ENCODE measurements around the gene RHBG.

RHBG gene

GRCh38 chr1:156384658-156385057 lies 15.6 kb downstream of the RHBG start:
- in situ Hi-C loops (cut with MboI; ENCODE audit: low sequenced_read_pairs) = loop anchor here (5.0 kb wide), 1 partner anchor 58 kb away; no protein-coding TSS in a partner anchor

- in situ Hi-C loops (cut with MboI; ENCODE audit: low sequenced_read_pairs) = no loop called here
Observed at GRCh38 chr1:156385534-156386031, 16.6 kb downstream of the RHBG start.

GRCh38 chr1:156386134-156386901 lies 17.3 kb downstream of the RHBG start:
- in situ Hi-C loops (cut with MboI; ENCODE audit: low sequenced_read_pairs) = no loop called here

- in situ Hi-C loops (cut with MboI; ENCODE audit: low sequenced_read_pairs) = no loop called here
Observed at GRCh38 chr1:156386949-156387869, 18.2 kb downstream of the RHBG start.

GRCh38 chr1:156387870-156388173 lies 18.8 kb downstream of the RHBG start:
- in situ Hi-C loops (cut with MboI; ENCODE audit: low sequenced_read_pairs) = no loop called here

- in situ Hi-C loops (cut with MboI; ENCODE audit: low sequenced_read_pairs) = no loop called here
Observed at GRCh38 chr1:156388174-156389137, 19.4 kb downstream of the RHBG start.

- in situ Hi-C loops (cut with MboI; ENCODE audit: low sequenced_read_pairs) = no loop called here
Observed at GRCh38 chr1:156389311-156389710, 20.3 kb downstream of the RHBG start.

- in situ Hi-C loops (cut with MboI; ENCODE audit: low sequenced_read_pairs) = no loop called here
Observed at GRCh38 chr1:156390469-156391365, 21.7 kb downstream of the RHBG start.

- in situ Hi-C loops (cut with MboI; ENCODE audit: low sequenced_read_pairs) = no loop called here
Observed at GRCh38 chr1:156391366-156391677, 22.3 kb downstream of the RHBG start.

GRCh38 chr1:156391701-156392100 lies 22.7 kb downstream of the RHBG start:
- in situ Hi-C loops (cut with MboI; ENCODE audit: low sequenced_read_pairs) = no loop called here

GRCh38 chr1:156392452-156392853 lies 23.4 kb downstream of the RHBG start:
- in situ Hi-C loops (cut with MboI; ENCODE audit: low sequenced_read_pairs) = no loop called here

GRCh38 chr1:156393095-156393494 lies 24.1 kb downstream of the RHBG start:
- in situ Hi-C loops (cut with MboI; ENCODE audit: low sequenced_read_pairs) = no loop called here

GRCh38 chr1:156394082-156394481 lies 25.1 kb downstream of the RHBG start:
- in situ Hi-C loops (cut with MboI; ENCODE audit: low sequenced_read_pairs) = no loop called here

- in situ Hi-C loops (cut with MboI; ENCODE audit: low sequenced_read_pairs) = no loop called here
Observed at GRCh38 chr1:156394835-156395461, 25.9 kb downstream of the RHBG start.

GRCh38 chr1:156399355-156400125 lies 30.5 kb downstream of the RHBG start:
- in situ Hi-C loops (cut with MboI; ENCODE audit: low sequenced_read_pairs) = no loop called here

GRCh38 chr1:156400191-156400935 lies 31.4 kb downstream of the RHBG start:
- in situ Hi-C loops (cut with MboI; ENCODE audit: low sequenced_read_pairs) = no loop called here

- in situ Hi-C loops (cut with MboI; ENCODE audit: low sequenced_read_pairs) = no loop called here
Observed at GRCh38 chr1:156401041-156401574, 32.1 kb downstream of the RHBG start.

- in situ Hi-C loops (cut with MboI; ENCODE audit: low sequenced_read_pairs) = no loop called here
Observed at GRCh38 chr1:156401681-156402081, 32.7 kb downstream of the RHBG start.

Measured in HL-60/S4 (cell line).